IMR-90 (cell line): ENCODE data around the gene EGFR. TPM values are rescaled to one million over a fixed set of nuclear protein-coding genes. Genes with fewer than 3 reads are reported as not detected.

ENCODE experiments used
- ATAC-seq: fragments of 200-7000 bp; cut with Tn5 transposase; 2 replicates; pipeline ENCODE4 v1.9.1; 2020; ENCODE audit warnings: low read depth, mild to moderate bottlenecking, moderate library complexity
- BruUV-seq: library from RNA; stranded (reverse); fragments of 400-500 nt; replicated peaks from 2 replicates; lab custom pipeline; 2021; lab: Mats Ljungman, UMichigan
- CTCF ChIA-PET: fragments of 300-600 bp; formaldehyde crosslinking; extraction: SDS; loops from one replicate; lab custom pipeline; 2021; ENCODE audit warnings: antibody characterized with exemption; lab: Yijun Ruan, JAX
- POLR2A ChIA-PET: fragments of 300-600 bp; sonication (Branson Sonifier 250); formaldehyde crosslinking; loops from one replicate; lab custom pipeline; 2022; ENCODE audit warnings: antibody characterized with exemption; ENCODE audit not compliant: unreplicated experiment; lab: Charles Lee
- DNase-seq: peaks from one replicate; pipeline ENCODE4 v3.0.0; 2013
- H2AFZ ChIP-seq: replicated peaks from 2 replicates; pipeline ENCODE3; 2013; ENCODE audit warnings: low read length, mild to moderate bottlenecking; ENCODE audit not compliant: poor library complexity
- H2AK5ac ChIP-seq: 2 replicates; pipeline ENCODE4 v1.6.1; 2013; ENCODE audit warnings: low read depth, low read length, inconsistent platforms
- H2AK9ac ChIP-seq: replicated peaks from 2 replicates; pipeline ENCODE3; 2013; ENCODE audit warnings: mild to moderate bottlenecking, low read depth, low read length, moderate library complexity; ENCODE audit not compliant: poor library complexity
- H2BK120ac ChIP-seq: 2 replicates; pipeline ENCODE4 v1.6.1; 2013; ENCODE audit warnings: low read depth, low read length, inconsistent platforms
- H2BK15ac ChIP-seq: 3 replicates; pipeline ENCODE4 v1.6.1; 2013; ENCODE audit warnings: low read depth, low read length, inconsistent platforms
- H2BK20ac ChIP-seq: 2 replicates; pipeline ENCODE4 v1.6.1; 2013; ENCODE audit warnings: low read depth, mild to moderate bottlenecking, inconsistent platforms, low read length, moderate library complexity
- H2BK5ac ChIP-seq: 2 replicates; pipeline ENCODE4 v1.6.1; 2013; ENCODE audit warnings: mild to moderate bottlenecking, low read depth, low read length, inconsistent platforms; ENCODE audit not compliant: poor library complexity, severe bottlenecking
- H3K14ac ChIP-seq: replicated peaks from 2 replicates; pipeline ENCODE4 v1.6.1; 2013; ENCODE audit warnings: low read depth, low read length, inconsistent platforms
- H3K18ac ChIP-seq: 2 replicates; pipeline ENCODE4 v1.6.1; 2013; ENCODE audit warnings: low read depth, low read length, control low read depth
- H3K23ac ChIP-seq: 2 replicates; pipeline ENCODE4 v1.6.1; 2013; ENCODE audit warnings: low read depth, low read length, inconsistent platforms
- H3K27ac ChIP-seq: 2 replicates; pipeline ENCODE4 v1.5.1; 2013; ENCODE audit warnings: mild to moderate bottlenecking, control low read depth, low read length; ENCODE audit not compliant: insufficient read depth
- H3K27me3 ChIP-seq: 2 replicates; pipeline ENCODE4 v1.6.1; 2013; ENCODE audit warnings: low read length; ENCODE audit not compliant: control insufficient read depth, insufficient read depth
- H3K36me3 ChIP-seq: 2 replicates; pipeline ENCODE4 v1.6.1; 2013; ENCODE audit warnings: low read length, mixed read lengths; ENCODE audit not compliant: control insufficient read depth, insufficient read depth
- H3K4ac ChIP-seq: 2 replicates; pipeline ENCODE4 v1.6.1; 2013; ENCODE audit warnings: low read depth, low read length, inconsistent platforms
- H3K4me1 ChIP-seq: 2 replicates; pipeline ENCODE4 v1.6.1; 2013; ENCODE audit warnings: low read length, mixed read lengths; ENCODE audit not compliant: control insufficient read depth, insufficient read depth
- H3K4me2 ChIP-seq: 2 replicates; pipeline ENCODE4 v1.6.1; 2013; ENCODE audit warnings: low read depth, mild to moderate bottlenecking, control low read depth, low read length, moderate library complexity
- H3K4me3 ChIP-seq: 2 replicates; pipeline ENCODE4 v1.5.1; 2013; ENCODE audit warnings: low read depth, mild to moderate bottlenecking, control low read depth, low read length, moderate library complexity; ENCODE audit not compliant: insufficient read depth
- H3K56ac ChIP-seq: 2 replicates; pipeline ENCODE4 v1.6.1; 2013; ENCODE audit warnings: low read length, inconsistent platforms; ENCODE audit not compliant: insufficient read depth; ENCODE audit errors: extremely low read depth
- H3K79me1 ChIP-seq, 2 experiments: 2 replicates each; pipeline ENCODE4 v1.6.1; 2013; ENCODE audit warnings: low read length in 2 of 2, inconsistent platforms in 1 of 2, low read depth in 1 of 2
- H3K9ac ChIP-seq: 2 replicates; pipeline ENCODE4 v1.6.1; 2013; ENCODE audit warnings: low read depth, low read length, control low read depth
- H3K9me1 ChIP-seq: 2 replicates; pipeline ENCODE4 v1.6.1; 2013; ENCODE audit warnings: low read length, inconsistent platforms; ENCODE audit not compliant: insufficient read depth
- H3K9me3 ChIP-seq: 2 replicates; pipeline ENCODE4 v1.6.1; 2013; ENCODE audit warnings: low read length; ENCODE audit not compliant: control insufficient read depth, insufficient read depth
- H4K20me1 ChIP-seq: 2 replicates; pipeline ENCODE4 v1.6.1; 2013; ENCODE audit warnings: low read length, inconsistent platforms; ENCODE audit not compliant: insufficient read depth
- H4K5ac ChIP-seq: 2 replicates; pipeline ENCODE4 v1.6.1; 2013; ENCODE audit warnings: mild to moderate bottlenecking, low read depth, low read length, control low read depth
- H4K8ac ChIP-seq, 2 experiments: 2 replicates each; pipeline ENCODE4 v1.6.1; 2013; ENCODE audit warnings: low read depth in 2 of 2, low read length in 2 of 2, control low read depth in 1 of 2, inconsistent platforms in 1 of 2
- H4K91ac ChIP-seq: 2 replicates; pipeline ENCODE4 v1.6.1; 2013; ENCODE audit warnings: low read depth, low read length, inconsistent platforms; ENCODE audit not compliant: insufficient read depth
- CHD1 ChIP-seq: IDR thresholded peaks from 2 replicates; pipeline ENCODE4 v1.6.1; 2012; ENCODE audit warnings: low read depth, low read length, improper control_type of control experiment
- CTCF ChIP-seq: conservative IDR thresholded peaks from 2 replicates; pipeline ENCODE4 v1.5.1; 2012; ENCODE audit warnings: mild to moderate bottlenecking, low read depth, low read length, improper control_type of control experiment
- FOS ChIP-seq: fragments of 150-350 bp; IDR thresholded peaks from 2 replicates; pipeline ENCODE4 v1.6.1; 2016; ENCODE audit warnings: low read depth, low read length
- MAZ ChIP-seq: IDR thresholded peaks from 2 replicates; pipeline ENCODE4 v1.6.1; 2012; ENCODE audit warnings: low read depth, mild to moderate bottlenecking, low read length, improper control_type of control experiment, moderate library complexity, borderline replicate concordance
- MXI1 ChIP-seq: IDR thresholded peaks from 2 replicates; pipeline ENCODE4 v1.6.1; 2012; ENCODE audit warnings: low read depth, mild to moderate bottlenecking, low read length, moderate library complexity, borderline replicate concordance
- NFE2L2 ChIP-seq: fragments of 150-350 bp; IDR thresholded peaks from 2 replicates; pipeline ENCODE4 v1.6.1; 2016; ENCODE audit warnings: low read depth, mild to moderate bottlenecking, low read length
- RAD21 ChIP-seq: IDR thresholded peaks from 2 replicates; pipeline ENCODE4 v1.6.1; 2012; ENCODE audit warnings: low read length, improper control_type of control experiment
- SMC3 ChIP-seq: fragments of 150-350 bp; IDR thresholded peaks from 2 replicates; pipeline ENCODE4 v1.6.1; 2016; ENCODE audit warnings: low read depth, mild to moderate bottlenecking, antibody characterized with exemption, low read length, moderate library complexity
- USF2 ChIP-seq: fragments of 150-350 bp; IDR thresholded peaks from 2 replicates; pipeline ENCODE4 v1.6.1; 2017; ENCODE audit warnings: mild to moderate bottlenecking, antibody characterized with exemption, low read length, low read depth
- WGBS, 2 experiments: methylation state at CpG; one replicate each; pipeline versions ENCODE4 v1.1.5 to v1.1.7; 2013; ENCODE audit warnings: missing lambda C conversion rate in 2 of 2; ENCODE audit not compliant: insufficient read length in 1 of 2; ENCODE audit errors: extremely low coverage in 2 of 2; 5-methylcytosine and 5-hydroxymethylcytosine counted together
- dilution Hi-C: fragments of 300-500 bp; cut with HindIII; formaldehyde crosslinking; loops from one replicate; pipeline ENCODE4 v1.14.3; 2018; ENCODE audit warnings: low sequenced_read_pairs; ENCODE audit not compliant: unreplicated experiment
- in situ Hi-C: fragments of 300-500 bp; cut with MboI; formaldehyde crosslinking; loops from 3 replicates; pipeline ENCODE4 v1.14.3; 2019; ENCODE audit warnings: low sequenced_read_pairs, inconsistent platforms, mixed read lengths
- intact Hi-C: fragments of 100-400 bp; cut with micrococcal nuclease; formaldehyde crosslinking; loops from 2 replicates; pipeline ENCODE4 v1.10.0; 2022
- polyA plus RNA-seq, 3 experiments: library from polyadenylated mRNA; depleted of rRNA; stranded (reverse); fragments of >200 nt; gene quantifications; 2 replicates each; pipeline ENCODE4 v1.2.3, GENCODE V29; 2012; ENCODE audit warnings: low replicate concordance in 1 of 3
- total RNA-seq: library from RNA; depleted of rRNA; stranded (reverse); fragments of >200 nt; gene quantifications from 2 replicates; pipeline ENCODE4 v1.2.3, GENCODE V29; 2012

EGFR gene
- total and polyA plus RNA-seq, 2 of the 4 experiments (the other 2 are of a cell fraction), result 36.9 to 60.4 TPM

- 0 out of 3 replicates have a peak overlapping the region, but pooled peaks have one; percentile 5 for H2BK15ac ChIP-seq
- peak overlapping the region; percentile 51; the same call in 1 of the 2 replicates for H3K18ac ChIP-seq
- H3K9me3 ChIP-seq, result no peaks in the 10 kb centered on the region
- no peak overlapping the region for H2AK9ac ChIP-seq
- dilution Hi-C loops, result no loop called here
- H4K8ac ChIP-seq, result peak overlapping the region in 1 of 2 experiments; percentile 26; a peak in 1 of 4 replicates
- ATAC-seq (no peak), DNase-seq (no peak)
- TF ChIP-seq CTCF (no peak), SMC3 (no peak), FOS (no peak), USF2 (no peak), MXI1 (no peak), CHD1 (no peak), RAD21 (no peak), NFE2L2 (no peak), MAZ (no peak)
- H3K14ac ChIP-seq, result peak overlapping the region; percentile 72
- H3K36me3 ChIP-seq, result no peaks in the 10 kb centered on the region
- WGBS, 2 experiments, result no CpG with 5 or more reads among the region's 5 CpGs
- peak overlapping the region; percentile 30 for H3K4ac ChIP-seq
- BruUV-seq, result no TSS peak
- no peak overlapping the region for H3K56ac ChIP-seq
- CTCF ChIA-PET, result no interaction called here
- 0 out of 2 replicates have a peak overlapping the region, but pooled peaks have one; percentile 9 for H4K91ac ChIP-seq
- no peaks in the 10 kb centered on the region for H3K27me3 ChIP-seq
- H4K5ac ChIP-seq, result peak overlapping the region; percentile 19; the same call in 1 of the 2 replicates
- in situ Hi-C loops, result no loop called here
- intact Hi-C loops, result no loop called here
- no peak overlapping the region for H3K4me3 ChIP-seq
- H3K9ac ChIP-seq, result no peak overlapping the region
- H3K4me2 ChIP-seq, result no peak overlapping the region
- POLR2A ChIA-PET, result interaction anchor here (0.5 kb wide), 1 partner anchor 148 kb away, joined by 3 read pairs; no protein-coding TSS in a partner anchor
- peak overlapping the region; percentile 25; the same call in 1 of the 2 replicates for H2AK5ac ChIP-seq
- peaks cover 45% of the 10 kb centered on the region for H3K9me1 ChIP-seq
- H2AFZ ChIP-seq, result no peak overlapping the region
- H3K4me1 ChIP-seq, result peaks cover 42% of the 10 kb centered on the region
- peak overlapping the region; percentile 58; the same call in 1 of the 2 replicates for H3K23ac ChIP-seq
- peaks cover 50 to 89% of the 10 kb centered on the region in 2 experiments for H3K79me1 ChIP-seq
- H4K20me1 ChIP-seq, result peaks cover 55% of the 10 kb centered on the region
- H2BK20ac ChIP-seq, result peak overlapping the region; percentile 21; the same call in 1 of the 2 replicates
- H2BK5ac ChIP-seq, result peak overlapping the region; percentile 32
- H2BK120ac ChIP-seq, result peak overlapping the region; percentile 25; the same call in 1 of the 2 replicates
- 0 out of 2 replicates have a peak overlapping the region, but pooled peaks have one; percentile 35 for H3K27ac ChIP-seq
Observed at GRCh38 chr7:55108401-55108800, 89.6 kb downstream of the EGFR start.
